Measurements from ENCODE around the gene CFAP410.

Gene CFAP410

GRCh38 chr21:44360159-44360558 lies 21.0 kb upstream of the CFAP410 start:
- Mint-ChIP-seq H3K9me3 (peaks cover 8% of the 10 kb centered on the region), H3K36me3 (ENCODE audit: low read depth) (no peaks in the 10 kb centered on the region)
- DNase-seq: no peak

DNA sequence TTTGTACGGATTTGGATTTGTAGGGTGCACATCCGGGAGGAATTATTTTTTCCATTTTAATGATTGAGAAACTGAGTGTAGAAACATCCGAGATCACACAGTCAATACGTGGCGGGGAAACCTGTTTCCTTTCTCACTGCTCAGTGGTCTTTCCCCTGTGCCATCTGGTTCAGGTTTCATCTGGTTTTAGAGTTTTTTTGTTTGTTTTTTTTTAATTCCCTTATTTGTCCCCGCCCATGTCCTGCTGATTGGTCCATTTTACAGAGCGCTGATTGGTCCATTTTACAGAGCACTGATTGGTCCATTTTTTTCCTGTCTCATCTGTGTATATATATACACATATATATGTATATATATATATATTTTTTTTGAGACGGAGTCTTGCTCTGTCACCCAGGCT lies 20.2 kb upstream of the CFAP410 start:
- Mint-ChIP-seq H3K27ac (no peak overlapping the region), H3K4me3 (no peak overlapping the region), H3K4me1 (peaks cover 24% of the 10 kb centered on the region), H3K9me3 (peaks cover 8% of the 10 kb centered on the region), H3K27me3 (no peaks in the 10 kb centered on the region), H3K36me3 (ENCODE audit: low read depth) (no peaks in the 10 kb centered on the region)
- DNase-seq: no peak
- ATAC-seq: no peak

More at GRCh38 chr21:44360159-44360558, 21.0 kb upstream of the CFAP410 start:
- Mint-ChIP-seq H3K4me3 (no peak overlapping the region), H3K4me1 (peaks cover 18% of the 10 kb centered on the region), H3K27ac (no peak overlapping the region), H3K27me3 (no peaks in the 10 kb centered on the region)
- ATAC-seq: no peak

DNA sequence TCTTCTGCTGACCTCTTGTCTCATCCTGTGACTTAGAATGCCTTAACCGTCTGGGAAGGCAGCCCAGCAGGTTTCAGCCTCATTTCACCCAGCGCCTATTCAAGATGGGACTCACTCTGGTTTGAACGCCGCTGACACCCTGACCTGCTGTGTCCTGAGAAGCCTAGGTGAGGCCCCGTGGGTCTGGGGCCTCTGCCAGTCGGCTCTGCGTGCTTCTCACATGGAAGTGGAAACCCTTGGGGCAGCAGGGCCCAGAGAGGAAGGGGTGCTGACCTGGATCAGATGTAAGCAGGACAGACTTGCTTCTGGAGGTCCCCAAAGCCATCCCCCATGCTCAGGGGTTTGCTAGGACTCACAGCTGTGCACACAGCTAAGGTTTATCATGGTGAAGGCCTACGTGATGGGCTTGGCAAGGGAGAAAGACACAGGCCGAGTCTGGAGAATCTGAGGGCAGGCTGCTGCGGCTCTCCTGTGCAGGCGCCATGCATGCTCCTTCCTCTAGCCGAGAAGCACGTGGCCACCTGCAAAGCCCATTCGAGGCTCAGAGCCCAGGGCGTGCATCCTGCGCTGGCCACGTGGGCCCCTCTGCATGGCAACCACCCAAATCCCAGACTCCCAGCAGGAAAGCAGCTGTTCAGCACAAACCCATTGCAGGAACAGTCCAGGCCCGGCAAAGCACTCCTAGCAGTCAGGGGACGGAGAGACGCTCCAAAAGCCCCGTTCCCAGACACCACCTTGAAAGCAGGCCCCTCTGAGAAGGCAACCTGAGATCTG lies 18.1 kb upstream of the CFAP410 start:
- no peak overlapping the region for H3K27ac Mint-ChIP-seq
- no peak for ATAC-seq
- peaks cover 45% of the 10 kb centered on the region for H3K4me1 Mint-ChIP-seq
- H3K4me3 Mint-ChIP-seq: no peak overlapping the region
- no peaks in the 10 kb centered on the region for H3K36me3 Mint-ChIP-seq (ENCODE audit: low read depth)
- H3K27me3 Mint-ChIP-seq: no peaks in the 10 kb centered on the region
- no peak for DNase-seq
- no peaks in the 10 kb centered on the region for H3K9me3 Mint-ChIP-seq

GRCh38 chr21:44356636-44357035 lies 17.4 kb upstream of the CFAP410 start:
- Mint-ChIP-seq H3K27me3 (no peaks in the 10 kb centered on the region), H3K4me1 (peaks cover 48% of the 10 kb centered on the region), H3K27ac (no peak overlapping the region), H3K4me3 (no peak overlapping the region), H3K9me3 (no peaks in the 10 kb centered on the region), H3K36me3 (ENCODE audit: low read depth) (no peaks in the 10 kb centered on the region)
- DNase-seq (no peak), ATAC-seq (no peak)

- Mint-ChIP-seq H3K9me3 (no peaks in the 10 kb centered on the region), H3K27ac (no peak overlapping the region), H3K4me1 (peaks cover 48% of the 10 kb centered on the region), H3K27me3 (peaks cover 2% of the 10 kb centered on the region), H3K36me3 (ENCODE audit: low read depth) (no peaks in the 10 kb centered on the region), H3K4me3 (no peak overlapping the region)
- ATAC-seq (no peak), DNase-seq (no peak)
Measured at GRCh38 chr21:44356160-44356559, 17.0 kb upstream of the CFAP410 start.

- Mint-ChIP-seq H3K9me3 (no peaks in the 10 kb centered on the region), H3K27me3 (peaks cover 5% of the 10 kb centered on the region), H3K27ac (peak overlapping the region; percentile 14), H3K36me3 (ENCODE audit: low read depth) (no peaks in the 10 kb centered on the region), H3K4me3 (peak overlapping the region; percentile 15), H3K4me1 (peaks cover 46% of the 10 kb centered on the region)
- no peak for DNase-seq
- ATAC-seq: no peak
Measured at GRCh38 chr21:44354775-44355771, 15.9 kb upstream of the CFAP410 start.

DNA sequence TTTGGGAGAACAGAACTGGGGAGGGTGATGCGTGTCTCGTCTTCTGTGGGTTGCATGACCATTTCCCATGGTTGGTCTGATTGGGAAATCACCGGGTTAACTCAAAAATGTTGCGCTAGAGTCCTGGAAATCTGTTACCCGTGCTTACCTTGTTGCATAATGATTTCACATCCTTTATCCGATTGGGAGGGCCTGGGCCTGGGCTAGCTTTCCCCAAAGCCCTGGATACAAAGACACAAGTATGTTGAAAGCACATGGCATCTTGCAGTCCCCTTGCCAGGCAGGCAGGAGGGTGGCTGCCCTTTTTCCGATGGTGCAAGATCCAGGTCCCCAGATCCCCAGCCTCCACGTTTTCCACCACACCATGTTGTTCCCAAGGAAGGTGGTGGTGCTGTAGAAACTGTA lies 14.8 kb upstream of the CFAP410 start:
- Mint-ChIP-seq H3K27ac (peak overlapping the region; percentile 73), H3K36me3 (ENCODE audit: low read depth) (no peaks in the 10 kb centered on the region), H3K4me3 (no peak overlapping the region), H3K4me1 (peaks cover 46% of the 10 kb centered on the region), H3K27me3 (peaks cover 9% of the 10 kb centered on the region), H3K9me3 (no peaks in the 10 kb centered on the region)
- DNase-seq (no peak), ATAC-seq (no peak)

- Mint-ChIP-seq H3K9me3 (no peaks in the 10 kb centered on the region), H3K27me3 (peaks cover 12% of the 10 kb centered on the region), H3K36me3 (ENCODE audit: low read depth) (no peaks in the 10 kb centered on the region), H3K27ac (peak within 1 kb of the TSS; percentile 73), H3K4me3 (peak within 1 kb of the TSS; percentile 62), H3K4me1 (peaks cover 46% of the 10 kb centered on the region)
- DNase-seq (no peak), ATAC-seq (peak; percentile 29)
Measured at GRCh38 chr21:44353191-44353970, 14.2 kb upstream of the CFAP410 start, which contains the start of gene TRPM2. TRPM2 (plus strand) TSS chr21:44353621; CDS start chr21:44353701, 80 bp downstream.

DNA sequence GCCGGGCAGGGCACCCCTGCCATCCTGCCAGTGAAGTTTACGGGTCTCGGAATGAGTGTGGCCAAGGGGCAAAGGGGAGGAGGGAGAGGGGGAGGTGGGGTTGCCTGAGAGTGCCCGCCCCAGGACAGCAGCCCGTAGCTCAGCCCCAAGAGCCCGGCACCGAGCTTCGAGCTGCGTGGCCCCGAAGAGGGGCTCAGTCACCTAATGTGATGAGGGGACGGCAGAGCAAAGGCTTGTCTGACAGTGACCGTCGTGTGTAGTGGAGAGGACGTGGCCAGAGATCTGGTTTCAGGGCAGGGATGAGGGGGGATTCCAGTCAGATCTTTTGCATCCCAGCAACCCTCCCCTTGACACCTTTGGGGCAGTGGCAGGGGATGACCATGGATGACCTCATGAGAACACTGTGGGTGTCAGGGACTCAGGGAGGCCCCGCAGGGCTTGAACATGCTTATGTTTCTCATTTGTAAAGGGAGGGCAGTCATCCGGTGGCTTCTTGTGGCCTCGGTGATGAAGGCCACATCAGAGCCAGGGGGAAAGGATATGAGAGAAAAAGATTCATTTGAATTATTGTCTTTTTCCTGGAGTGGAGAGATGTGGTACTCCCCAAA lies 13.2 kb upstream of the CFAP410 start:
- Mint-ChIP-seq H3K4me3 (no peak overlapping the region), H3K4me1 (peaks cover 46% of the 10 kb centered on the region), H3K27ac (no peak overlapping the region), H3K9me3 (no peaks in the 10 kb centered on the region), H3K27me3 (peaks cover 12% of the 10 kb centered on the region), H3K36me3 (ENCODE audit: low read depth) (no peaks in the 10 kb centered on the region)
- DNase-seq: no peak
- no peak for ATAC-seq

DNA sequence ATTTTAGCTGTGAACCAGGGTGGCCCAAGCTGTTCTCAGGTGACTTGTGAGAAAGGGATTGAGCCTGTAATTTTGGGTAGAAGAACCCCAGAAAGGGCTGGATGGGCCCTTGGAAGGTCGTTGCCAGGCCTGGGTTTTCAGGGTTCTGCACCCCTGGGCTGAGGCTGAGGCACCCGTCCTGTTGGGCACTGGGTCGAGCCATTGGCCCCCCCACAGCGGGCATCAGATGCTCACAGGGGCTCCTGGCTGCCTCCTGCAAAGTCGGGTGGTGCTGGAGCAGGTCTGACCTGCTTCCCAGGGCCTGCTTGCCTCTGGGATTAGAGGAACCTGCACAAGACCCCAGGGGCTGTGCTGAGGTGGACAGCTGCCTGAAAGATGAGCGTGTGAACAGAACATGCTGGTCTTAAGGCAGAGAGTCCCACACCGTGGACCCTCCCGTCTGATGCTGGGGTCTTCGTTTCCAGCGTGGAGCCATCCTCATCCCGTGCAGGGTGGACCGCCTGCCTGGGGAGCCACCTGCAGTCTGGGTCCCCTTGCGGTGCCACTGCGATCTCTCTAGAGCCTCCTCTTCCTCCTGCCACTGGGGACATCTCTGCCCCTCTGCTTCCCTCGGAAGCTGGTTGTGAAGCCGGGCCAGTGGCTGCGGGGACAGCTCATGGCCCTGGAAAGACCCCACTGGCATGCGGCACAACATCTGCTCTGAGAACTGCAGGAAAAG lies 12.5 kb upstream of the CFAP410 start:
- ATAC-seq: no peak
- no peak overlapping the region for H3K27ac Mint-ChIP-seq
- no peak overlapping the region for H3K4me3 Mint-ChIP-seq

GRCh38 chr21:44350773-44351481 lies 11.7 kb upstream of the CFAP410 start:
- H3K27ac Mint-ChIP-seq: no peak overlapping the region
- H3K9me3 Mint-ChIP-seq: no peaks in the 10 kb centered on the region
- no peak overlapping the region for H3K4me3 Mint-ChIP-seq
- DNase-seq (no peak), ATAC-seq (no peak)
- H3K27me3 Mint-ChIP-seq: peaks cover 12% of the 10 kb centered on the region
- H3K4me1 Mint-ChIP-seq: peaks cover 36% of the 10 kb centered on the region
- no peaks in the 10 kb centered on the region for H3K36me3 Mint-ChIP-seq (ENCODE audit: low read depth)

More for the DNA sequence above, 12.5 kb upstream of the CFAP410 start:
- Mint-ChIP-seq H3K4me1 (peaks cover 43% of the 10 kb centered on the region), H3K36me3 (ENCODE audit: low read depth) (no peaks in the 10 kb centered on the region), H3K27me3 (peaks cover 12% of the 10 kb centered on the region), H3K9me3 (no peaks in the 10 kb centered on the region)
- no peak for DNase-seq

GRCh38 chr21:44349847-44350772 lies 10.9 kb upstream of the CFAP410 start:
- peaks cover 12% of the 10 kb centered on the region for H3K27me3 Mint-ChIP-seq
- no peak for ATAC-seq
- H3K4me3 Mint-ChIP-seq: no peak overlapping the region
- no peak for DNase-seq
- H3K4me1 Mint-ChIP-seq: peaks cover 30% of the 10 kb centered on the region
- no peaks in the 10 kb centered on the region for H3K9me3 Mint-ChIP-seq
- H3K27ac Mint-ChIP-seq: no peak overlapping the region
- no peaks in the 10 kb centered on the region for H3K36me3 Mint-ChIP-seq (ENCODE audit: low read depth)

Measured in activated naive CD8-positive, alpha-beta T cell treated with anti-CD3 and anti-CD28 coated beads, Interleukin-2, amount 50 U/mL, for 24 hours (primary cell).